Liver (tissue), 9 donors: ENCODE results near the gene MMP19. TPM values are rescaled to one million over a fixed set of nuclear protein-coding genes. Genes with fewer than 3 reads are reported as not detected.
"Not testable (repeated sequence)": the region's sequence is repeated elsewhere in the genome, so short reads cannot be mapped to it uniquely, and the experiment has no call there.

Experiments
- DNase-seq: peaks from one replicate; pipeline ENCODE4 v3.0.0-alpha.2; 2017; ENCODE audit warnings: low spot score
- H3K27ac ChIP-seq, 2 donors: one replicate each; pipeline ENCODE4 v1.7.0; 2013; ENCODE audit warnings: inconsistent platforms in 2 of 2, low read length in 2 of 2, control low read depth in 1 of 2, low read depth in 1 of 2, mild to moderate bottlenecking in 1 of 2
- H3K27me3 ChIP-seq, 4 donors: one replicate each; pipeline versions ENCODE4 v1.6.1 to v1.7.0; 2013; ENCODE audit warnings: low read length in 3 of 4, inconsistent platforms in 1 of 4, mild to moderate bottlenecking in 1 of 4, moderate library complexity in 1 of 4; ENCODE audit not compliant: control insufficient read depth in 4 of 4, insufficient read depth in 4 of 4
- H3K36me3 ChIP-seq, 4 donors: one replicate each; pipeline versions ENCODE4 v1.6.1 to v1.7.0; 2013; ENCODE audit warnings: low read length in 3 of 4, mild to moderate bottlenecking in 3 of 4, low read depth in 1 of 4, moderate library complexity in 1 of 4; ENCODE audit not compliant: control insufficient read depth in 4 of 4, insufficient read depth in 3 of 4
- H3K4me1 ChIP-seq, 4 donors: one replicate each; pipeline versions ENCODE4 v1.6.1 to v1.7.0; 2013; ENCODE audit warnings: low read length in 3 of 4, mild to moderate bottlenecking in 3 of 4, moderate library complexity in 1 of 4; ENCODE audit not compliant: control insufficient read depth in 4 of 4, insufficient read depth in 4 of 4
- H3K4me3 ChIP-seq, 3 donors: one replicate each; pipeline versions ENCODE4 v1.6.1 to v1.7.0; 2013; ENCODE audit warnings: low read length in 3 of 3, control low read depth in 1 of 3, low read depth in 1 of 3, mild to moderate bottlenecking in 1 of 3
- H3K9ac ChIP-seq, 2 donors: one replicate each; pipeline ENCODE4 v1.7.0; 2013; ENCODE audit warnings: low read length in 2 of 2, mild to moderate bottlenecking in 2 of 2, moderate library complexity in 2 of 2, control low read depth in 1 of 2, low read depth in 1 of 2
- H3K9me3 ChIP-seq, 4 donors: one replicate each; pipeline versions ENCODE4 v1.6.1 to v1.7.0; 2013; ENCODE audit warnings: low read length in 3 of 4; ENCODE audit not compliant: control insufficient read depth in 4 of 4
- EGR1 ChIP-seq, 2 donors: IDR thresholded peaks; 2 replicates each; pipeline ENCODE4 v1.6.1; 2016 to 2018; ENCODE audit warnings: antibody characterized with exemption in 2 of 2, low read depth in 2 of 2
- FOXA1 ChIP-seq: IDR thresholded peaks from 2 replicates; pipeline ENCODE4 v1.6.1; 2016; ENCODE audit warnings: antibody characterized with exemption
- FOXA2 ChIP-seq: IDR thresholded peaks from 2 replicates; pipeline ENCODE4 v1.6.1; 2016; ENCODE audit warnings: antibody characterized with exemption
- GABPA ChIP-seq, 2 donors: IDR thresholded peaks in 1 of 2; conservative IDR thresholded peaks in 1 of 2; 2 replicates each; pipeline ENCODE4 v1.6.1; 2016; ENCODE audit warnings: antibody characterized with exemption in 2 of 2, mild to moderate bottlenecking in 1 of 2, moderate library complexity in 1 of 2
- HNF4G ChIP-seq: IDR thresholded peaks from 2 replicates; pipeline ENCODE4 v1.6.1; 2016; ENCODE audit warnings: antibody characterized with exemption
- JUND ChIP-seq, 2 donors: IDR thresholded peaks; 2 replicates each; pipeline ENCODE4 v1.6.1; 2016; ENCODE audit warnings: antibody characterized with exemption in 2 of 2
- NR2F2 ChIP-seq: IDR thresholded peaks from 2 replicates; pipeline ENCODE4 v1.6.1; 2016; ENCODE audit warnings: antibody characterized with exemption
- RAD21 ChIP-seq, 2 donors: IDR thresholded peaks; 2 replicates each; pipeline ENCODE4 v1.6.1; 2016; ENCODE audit warnings: antibody characterized with exemption in 2 of 2, mild to moderate bottlenecking in 2 of 2
- RXRA ChIP-seq, 2 donors: IDR thresholded peaks; 2 replicates each; pipeline ENCODE4 v1.6.1; 2017 to 2018; ENCODE audit warnings: antibody characterized with exemption in 2 of 2, mild to moderate bottlenecking in 1 of 2
- SP1 ChIP-seq: IDR thresholded peaks from 2 replicates; pipeline ENCODE4 v1.6.1; 2018; ENCODE audit warnings: antibody characterized with exemption, mild to moderate bottlenecking
- TAF1 ChIP-seq: conservative IDR thresholded peaks from 2 replicates; pipeline ENCODE4 v1.6.1; 2016; ENCODE audit warnings: antibody characterized with exemption, mild to moderate bottlenecking
- WGBS: extraction: QIAGEN DNeasy Blood & Tissue Kit; methylation state at CpG from one replicate; pipeline ENCODE4 v1.1.7; 2013; 5-methylcytosine and 5-hydroxymethylcytosine counted together
- polyA plus RNA-seq, 2 donors: library from polyadenylated mRNA; stranded (reverse) in 1 of 2; unstranded in 1 of 2; fragments of 200-250 nt in 1 of 2; fragments of >200 nt in 1 of 2; fragmentation: Nextera tagmentation in 1 of 2; extraction: Ambion mirVana in 1 of 2; gene quantifications; one replicate each; pipeline versions ENCODE4 v1.2.1 to v1.2.3, GENCODE V29; 2013 to 2015
- total RNA-seq, 2 donors: library from RNA; depleted of rRNA; stranded (reverse); fragments of >200 nt; gene quantifications; one replicate each; pipeline ENCODE4 v1.2.3, GENCODE V29; 2014
- TF ChIP-seq, protein P1 (sequence below): fragments of 150-350 bp; IDR thresholded peaks from 2 replicates; pipeline ENCODE4 v1.5.1; 2017; ENCODE audit warnings: improper control_type of control experiment, low read depth, low read length; ENCODE audit not compliant: missing input control
- TF ChIP-seq, protein P2 (sequence below): IDR thresholded peaks from 2 replicates; pipeline ENCODE4 v1.6.1; 2016; ENCODE audit warnings: antibody characterized with exemption, mild to moderate bottlenecking
- TF ChIP-seq, protein P3 (sequence below): IDR thresholded peaks from 2 replicates; pipeline ENCODE4 v1.6.1; 2016; ENCODE audit warnings: antibody characterized with exemption
- donor health status: healthy.
- donor health status: healthy.
- donor health status: healthy.
- donor health status: healthy.
- donor health status: healthy.

Gene MMP19
- total and polyA plus RNA-seq, 4 donors: 1.1 to 2.4 (median 1.4) TPM

DNA sequence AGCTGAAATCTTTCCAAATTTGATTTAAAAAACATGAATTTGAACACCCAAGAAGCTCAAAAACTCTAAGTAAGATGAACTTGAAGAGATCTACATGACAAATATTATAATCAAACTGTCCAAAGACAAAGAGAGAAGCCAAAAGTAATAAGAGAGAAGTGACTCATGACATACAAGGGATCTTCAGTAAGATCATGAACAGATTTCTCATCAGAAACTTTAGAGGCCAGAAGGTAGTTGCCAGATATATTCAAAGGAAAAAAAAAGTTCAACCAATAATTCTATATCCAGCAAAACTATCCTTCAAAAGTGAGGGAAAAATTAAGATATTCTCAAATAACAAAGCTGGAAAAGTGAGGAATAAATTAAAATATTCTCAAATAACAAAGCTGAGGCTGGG lies 35.1 kb upstream of the MMP19 start (continued):
- TF ChIP-seq, protein P1, sequence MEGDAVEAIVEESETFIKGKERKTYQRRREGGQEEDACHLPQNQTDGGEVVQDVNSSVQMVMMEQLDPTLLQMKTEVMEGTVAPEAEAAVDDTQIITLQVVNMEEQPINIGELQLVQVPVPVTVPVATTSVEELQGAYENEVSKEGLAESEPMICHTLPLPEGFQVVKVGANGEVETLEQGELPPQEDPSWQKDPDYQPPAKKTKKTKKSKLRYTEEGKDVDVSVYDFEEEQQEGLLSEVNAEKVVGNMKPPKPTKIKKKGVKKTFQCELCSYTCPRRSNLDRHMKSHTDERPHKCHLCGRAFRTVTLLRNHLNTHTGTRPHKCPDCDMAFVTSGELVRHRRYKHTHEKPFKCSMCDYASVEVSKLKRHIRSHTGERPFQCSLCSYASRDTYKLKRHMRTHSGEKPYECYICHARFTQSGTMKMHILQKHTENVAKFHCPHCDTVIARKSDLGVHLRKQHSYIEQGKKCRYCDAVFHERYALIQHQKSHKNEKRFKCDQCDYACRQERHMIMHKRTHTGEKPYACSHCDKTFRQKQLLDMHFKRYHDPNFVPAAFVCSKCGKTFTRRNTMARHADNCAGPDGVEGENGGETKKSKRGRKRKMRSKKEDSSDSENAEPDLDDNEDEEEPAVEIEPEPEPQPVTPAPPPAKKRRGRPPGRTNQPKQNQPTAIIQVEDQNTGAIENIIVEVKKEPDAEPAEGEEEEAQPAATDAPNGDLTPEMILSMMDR: no peak
- TF ChIP-seq RAD21 (IDR thresholded peaks at IDR 0.05): no peak

DNA sequence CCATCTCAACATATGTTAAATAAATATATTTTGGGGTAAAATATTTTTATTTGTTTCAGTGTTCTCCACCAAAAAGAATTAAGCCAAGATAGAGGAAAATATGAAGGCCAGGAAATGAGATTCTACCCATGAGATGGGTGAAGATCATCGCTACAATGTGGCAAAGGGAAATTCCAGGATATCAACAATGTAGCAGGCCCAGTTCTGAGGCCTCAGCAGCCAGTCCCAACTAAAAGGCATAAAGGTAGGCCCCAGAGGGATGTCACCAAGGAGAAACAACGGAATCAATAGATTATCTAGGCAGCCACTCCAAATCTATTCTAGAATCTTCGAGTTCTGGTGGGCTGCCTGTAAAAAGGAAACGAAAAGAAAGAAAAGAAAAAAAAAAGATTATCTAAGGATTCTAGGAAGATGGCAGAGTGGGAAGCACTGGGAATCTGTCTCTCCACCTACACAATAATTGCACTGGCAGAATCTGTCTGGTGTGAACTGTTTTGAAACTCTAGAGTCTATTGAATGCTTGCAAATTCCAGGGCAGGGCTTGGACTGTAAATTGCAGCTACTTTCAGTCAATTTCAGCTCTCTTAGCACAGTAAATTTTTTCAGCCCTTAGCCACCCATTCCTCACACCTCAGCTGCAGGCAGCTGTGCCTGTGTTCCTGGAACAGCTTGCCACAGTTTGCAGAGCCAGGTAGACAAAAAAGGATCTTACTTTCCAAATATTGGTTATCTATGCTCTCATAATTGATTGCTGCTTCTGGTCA lies 33.1 kb upstream of the MMP19 start:
- no peak for TF ChIP-seq HNF4G
- TF ChIP-seq TAF1: no peak
- TF ChIP-seq, protein P2, sequence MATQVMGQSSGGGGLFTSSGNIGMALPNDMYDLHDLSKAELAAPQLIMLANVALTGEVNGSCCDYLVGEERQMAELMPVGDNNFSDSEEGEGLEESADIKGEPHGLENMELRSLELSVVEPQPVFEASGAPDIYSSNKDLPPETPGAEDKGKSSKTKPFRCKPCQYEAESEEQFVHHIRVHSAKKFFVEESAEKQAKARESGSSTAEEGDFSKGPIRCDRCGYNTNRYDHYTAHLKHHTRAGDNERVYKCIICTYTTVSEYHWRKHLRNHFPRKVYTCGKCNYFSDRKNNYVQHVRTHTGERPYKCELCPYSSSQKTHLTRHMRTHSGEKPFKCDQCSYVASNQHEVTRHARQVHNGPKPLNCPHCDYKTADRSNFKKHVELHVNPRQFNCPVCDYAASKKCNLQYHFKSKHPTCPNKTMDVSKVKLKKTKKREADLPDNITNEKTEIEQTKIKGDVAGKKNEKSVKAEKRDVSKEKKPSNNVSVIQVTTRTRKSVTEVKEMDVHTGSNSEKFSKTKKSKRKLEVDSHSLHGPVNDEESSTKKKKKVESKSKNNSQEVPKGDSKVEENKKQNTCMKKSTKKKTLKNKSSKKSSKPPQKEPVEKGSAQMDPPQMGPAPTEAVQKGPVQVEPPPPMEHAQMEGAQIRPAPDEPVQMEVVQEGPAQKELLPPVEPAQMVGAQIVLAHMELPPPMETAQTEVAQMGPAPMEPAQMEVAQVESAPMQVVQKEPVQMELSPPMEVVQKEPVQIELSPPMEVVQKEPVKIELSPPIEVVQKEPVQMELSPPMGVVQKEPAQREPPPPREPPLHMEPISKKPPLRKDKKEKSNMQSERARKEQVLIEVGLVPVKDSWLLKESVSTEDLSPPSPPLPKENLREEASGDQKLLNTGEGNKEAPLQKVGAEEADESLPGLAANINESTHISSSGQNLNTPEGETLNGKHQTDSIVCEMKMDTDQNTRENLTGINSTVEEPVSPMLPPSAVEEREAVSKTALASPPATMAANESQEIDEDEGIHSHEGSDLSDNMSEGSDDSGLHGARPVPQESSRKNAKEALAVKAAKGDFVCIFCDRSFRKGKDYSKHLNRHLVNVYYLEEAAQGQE: no peak
- TF ChIP-seq RXRA (IDR thresholded peaks at IDR 0.05): no peak
- TF ChIP-seq EGR1 (IDR thresholded peaks at IDR 0.05; ENCODE audit: low read depth in 2 of 2): no peak
- no peak for TF ChIP-seq FOXA1
- no peak for TF ChIP-seq JUND (IDR thresholded peaks at IDR 0.05)
- no peak for TF ChIP-seq FOXA2
- TF ChIP-seq, protein P3, sequence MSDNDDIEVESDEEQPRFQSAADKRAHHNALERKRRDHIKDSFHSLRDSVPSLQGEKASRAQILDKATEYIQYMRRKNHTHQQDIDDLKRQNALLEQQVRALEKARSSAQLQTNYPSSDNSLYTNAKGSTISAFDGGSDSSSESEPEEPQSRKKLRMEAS: no peak
- TF ChIP-seq SP1: no peak
- no peak for TF ChIP-seq NR2F2
- no peak for TF ChIP-seq GABPA (IDR thresholded peaks at IDR 0.05 in 1 of 2, conservative IDR thresholded peaks at IDR 0.05 in 1 of 2)
- WGBS: 88% methylated on average over 4 of the region's 4 CpGs

DNA sequence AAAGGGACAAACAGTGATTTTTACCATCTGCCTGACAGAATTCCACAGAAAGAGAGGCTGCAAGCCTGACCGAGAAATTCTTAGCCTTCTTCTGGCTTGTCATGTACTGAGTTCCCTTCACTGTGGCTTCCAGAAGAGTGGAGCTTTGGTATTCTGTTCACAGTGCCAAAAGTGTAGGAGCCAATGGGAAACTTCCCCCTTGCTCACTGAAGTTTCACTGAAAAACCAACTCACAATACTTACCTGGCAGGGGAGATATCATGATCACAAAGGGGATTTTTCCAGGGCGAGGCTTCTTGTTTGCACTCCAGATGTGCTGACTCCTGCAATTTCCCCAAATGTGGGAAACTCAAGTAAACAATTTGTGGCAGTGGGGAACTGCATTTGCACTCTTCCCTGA lies 31.7 kb upstream of the MMP19 start:
- Histone ChIP-seq H3K4me1 (no peaks in the 10 kb centered on the region), H3K9ac (no peak overlapping the region), H3K4me3 (no peak overlapping the region), H3K36me3 (no peaks in the 10 kb centered on the region), H3K9me3 (no peaks in the 10 kb centered on the region), H3K27ac (no peak overlapping the region), H3K27me3 (no peaks in the 10 kb centered on the region)
- 57% methylated on average over 2 of the region's 2 CpGs for WGBS
- no peak for DNase-seq
- TF ChIP-seq, protein P3: no peak
- TF ChIP-seq FOXA2: no peak

More for the DNA sequence above, 33.1 kb upstream of the MMP19 start:
- no peak overlapping the region for H3K9ac ChIP-seq
- no peaks in the 10 kb centered on the region for H3K36me3 ChIP-seq
- H3K4me1 ChIP-seq: no peaks in the 10 kb centered on the region
- H3K27me3 ChIP-seq: no peaks in the 10 kb centered on the region
- DNase-seq: no peak
- no peaks in the 10 kb centered on the region for H3K9me3 ChIP-seq
- H3K27ac ChIP-seq: no peak overlapping the region
- no peak overlapping the region for H3K4me3 ChIP-seq

DNA sequence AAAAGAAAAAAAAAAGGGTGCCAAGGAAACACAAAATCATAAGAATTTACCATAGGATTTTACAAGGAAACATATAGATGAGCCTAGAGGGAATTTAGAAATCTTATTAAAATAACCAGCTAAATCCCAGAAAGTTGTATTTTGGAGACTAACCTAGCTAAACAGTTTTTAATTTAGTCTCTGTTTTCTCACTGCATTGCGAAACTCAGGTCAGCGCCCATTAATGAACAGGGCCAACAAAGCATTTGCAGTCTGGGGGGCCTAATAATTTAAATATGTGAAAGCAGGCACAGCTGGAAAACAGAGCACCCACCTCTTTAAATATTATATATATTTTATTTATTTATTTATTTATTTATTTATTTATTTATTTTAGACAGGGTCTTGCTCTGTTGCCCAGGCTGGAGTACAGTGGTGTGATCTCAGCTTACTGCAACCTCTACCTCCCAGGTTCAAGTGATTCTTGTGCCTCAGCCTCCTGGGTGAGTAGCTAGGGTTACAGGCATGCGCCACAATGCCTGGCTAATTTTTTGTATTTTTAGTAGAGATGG lies 23.8 kb upstream of the MMP19 start:
- not testable (repeated sequence) for H3K36me3 ChIP-seq, H3K4me3 ChIP-seq, H3K4me1 ChIP-seq, H3K9ac ChIP-seq, H3K27ac ChIP-seq, H3K27me3 ChIP-seq, DNase-seq, H3K9me3 ChIP-seq
- WGBS: 90% methylated on average over 3 of the region's 3 CpGs
